ENCODE measurements around the gene CIB4. TPM values are rescaled to one million over a fixed set of nuclear protein-coding genes. Genes with fewer than 3 reads are reported as not detected.

The CIB4 gene
- total RNA-seq, 1 donor from 2014 or later: not detected

DNA sequence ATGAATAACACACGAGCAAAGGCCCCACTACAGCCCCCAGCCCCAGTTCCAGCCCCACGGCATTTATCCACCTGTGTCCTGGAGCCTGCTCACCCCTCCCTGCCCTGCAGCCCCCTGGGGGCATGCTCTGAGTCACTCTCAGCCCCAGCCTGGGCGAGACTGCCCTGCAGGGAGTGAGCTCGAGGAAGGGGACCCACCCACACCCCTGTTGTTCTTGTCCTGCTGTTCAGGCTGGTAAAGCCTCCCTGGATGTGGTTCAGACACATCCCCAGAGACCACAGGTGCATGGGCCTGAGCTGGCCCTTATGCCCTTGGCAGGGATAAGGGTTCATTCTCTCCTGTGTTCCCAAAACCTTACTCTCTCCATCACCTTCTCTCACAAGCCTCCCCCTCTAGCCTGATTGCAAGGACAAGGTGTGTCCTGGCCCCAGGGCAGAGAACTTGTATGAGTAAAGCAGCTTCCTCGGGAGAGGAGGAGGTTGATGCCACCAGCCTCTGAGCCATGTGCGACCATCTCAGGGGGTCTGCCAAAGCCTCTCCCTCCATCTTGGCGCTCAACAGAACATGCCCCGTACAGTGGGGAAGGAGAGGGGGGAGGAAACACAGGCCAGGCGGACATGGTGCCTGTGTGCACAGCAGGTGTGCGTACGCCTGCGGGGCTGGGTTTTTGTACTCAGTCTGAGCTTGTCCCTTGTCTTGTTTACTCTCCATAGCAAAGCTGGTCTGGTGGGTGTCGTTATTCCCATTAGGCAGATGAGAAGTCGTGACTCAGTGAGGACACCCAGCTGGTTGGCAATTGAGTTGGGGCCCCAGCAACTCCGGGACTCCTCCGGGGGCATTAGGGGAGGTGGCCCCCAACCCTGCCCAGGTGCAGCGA is 64.4 kb downstream of the CIB4 start:
- no peak for DNase-seq (ENCODE audit: low read depth)
- H3K4me3 ChIP-seq (ENCODE audit: low read depth, low read length): no peak overlapping the region
- TF ChIP-seq, protein P1, sequence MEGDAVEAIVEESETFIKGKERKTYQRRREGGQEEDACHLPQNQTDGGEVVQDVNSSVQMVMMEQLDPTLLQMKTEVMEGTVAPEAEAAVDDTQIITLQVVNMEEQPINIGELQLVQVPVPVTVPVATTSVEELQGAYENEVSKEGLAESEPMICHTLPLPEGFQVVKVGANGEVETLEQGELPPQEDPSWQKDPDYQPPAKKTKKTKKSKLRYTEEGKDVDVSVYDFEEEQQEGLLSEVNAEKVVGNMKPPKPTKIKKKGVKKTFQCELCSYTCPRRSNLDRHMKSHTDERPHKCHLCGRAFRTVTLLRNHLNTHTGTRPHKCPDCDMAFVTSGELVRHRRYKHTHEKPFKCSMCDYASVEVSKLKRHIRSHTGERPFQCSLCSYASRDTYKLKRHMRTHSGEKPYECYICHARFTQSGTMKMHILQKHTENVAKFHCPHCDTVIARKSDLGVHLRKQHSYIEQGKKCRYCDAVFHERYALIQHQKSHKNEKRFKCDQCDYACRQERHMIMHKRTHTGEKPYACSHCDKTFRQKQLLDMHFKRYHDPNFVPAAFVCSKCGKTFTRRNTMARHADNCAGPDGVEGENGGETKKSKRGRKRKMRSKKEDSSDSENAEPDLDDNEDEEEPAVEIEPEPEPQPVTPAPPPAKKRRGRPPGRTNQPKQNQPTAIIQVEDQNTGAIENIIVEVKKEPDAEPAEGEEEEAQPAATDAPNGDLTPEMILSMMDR (conservative IDR thresholded peaks at IDR 0.05; ENCODE audit: low read depth, low read length): no peak

DNA sequence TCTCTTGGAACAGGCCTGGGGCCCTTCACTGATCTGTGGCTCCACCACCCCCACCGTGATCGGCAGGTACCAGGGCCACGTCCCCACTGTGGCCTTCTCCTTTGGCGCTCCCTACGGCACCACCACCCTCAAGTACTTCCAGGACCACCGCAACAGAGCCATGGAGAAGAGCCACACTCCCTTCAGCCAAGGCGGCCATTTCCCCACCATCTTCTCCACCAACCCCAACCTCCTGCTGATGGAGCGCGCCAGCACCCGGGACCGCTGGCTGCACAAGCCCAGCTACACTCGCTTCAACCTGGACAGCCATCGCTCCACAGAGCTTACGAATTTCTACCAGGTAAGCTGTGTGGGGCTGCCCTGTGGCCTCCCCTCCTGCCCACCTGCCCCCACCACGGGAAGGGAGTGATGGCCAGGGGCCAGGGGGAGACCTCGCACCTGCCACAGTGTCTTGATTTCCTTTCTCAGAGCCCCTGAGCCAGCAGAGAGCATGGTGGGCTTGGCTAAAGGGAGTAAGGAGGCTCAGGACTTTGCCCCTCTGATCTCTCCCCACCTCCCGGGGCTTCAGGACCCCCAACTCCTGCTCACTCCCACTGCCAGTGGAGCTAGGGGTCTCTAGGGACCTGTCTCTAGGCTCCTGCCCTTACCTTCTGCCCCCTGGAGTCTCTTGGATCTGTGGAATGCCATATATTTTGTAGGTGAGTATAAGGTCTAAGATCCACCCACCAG is 65.2 kb downstream of the CIB4 start:
- TF ChIP-seq, protein P1 (conservative IDR thresholded peaks at IDR 0.05; ENCODE audit: low read depth, low read length): no peak
- no peak overlapping the region for H3K4me3 ChIP-seq (ENCODE audit: low read depth, low read length)
- no peak for DNase-seq (ENCODE audit: low read depth)

GRCh38 chr2:26574900-26575560 is 66.1 kb downstream of the CIB4 start:
- TF ChIP-seq, protein P1 (conservative IDR thresholded peaks at IDR 0.05; ENCODE audit: low read depth, low read length): no peak
- H3K4me3 ChIP-seq (ENCODE audit: low read depth, low read length): no peak overlapping the region
- no peak for DNase-seq (ENCODE audit: low read depth)

- TF ChIP-seq, protein P1 (conservative IDR thresholded peaks at IDR 0.05; ENCODE audit: low read depth, low read length): no peak
- no peak for DNase-seq (ENCODE audit: low read depth)
- H3K4me3 ChIP-seq (ENCODE audit: low read depth, low read length): no peak overlapping the region
Observed at GRCh38 chr2:26574066-26574899, 66.9 kb downstream of the CIB4 start.

DNA sequence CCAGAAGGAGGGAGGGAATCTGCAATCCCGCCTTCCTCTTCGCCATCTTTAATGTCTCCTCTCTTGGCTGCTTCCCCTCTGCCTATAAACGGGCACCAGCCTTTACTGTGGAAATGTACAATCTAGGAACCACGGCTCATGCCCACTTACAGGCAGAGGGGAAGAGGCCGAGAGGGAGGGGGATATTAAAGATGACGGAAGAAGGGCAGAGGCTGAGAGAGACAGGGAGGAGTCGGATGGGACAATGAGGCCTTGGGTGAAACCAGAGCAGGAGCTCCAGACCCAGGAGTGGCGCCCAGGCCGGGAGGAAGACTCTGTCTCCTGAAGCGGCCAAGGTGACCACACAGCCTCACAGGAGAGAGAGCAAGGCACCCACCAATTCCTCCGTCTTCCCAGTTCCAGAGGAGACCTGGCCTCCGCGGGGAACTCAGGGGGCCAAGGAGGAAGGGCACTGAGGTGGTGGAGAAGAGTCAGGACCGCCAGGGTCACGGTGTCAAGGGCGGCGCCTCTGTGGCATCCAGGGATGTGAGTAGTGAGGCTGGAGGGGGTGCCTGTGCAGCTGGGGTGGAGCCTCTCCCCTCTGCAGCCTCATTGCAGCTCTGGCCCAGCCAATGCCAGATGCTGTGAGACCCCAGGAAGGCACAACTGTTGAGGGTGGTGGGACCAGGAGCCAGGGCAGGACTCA is 67.8 kb downstream of the CIB4 start:
- no peak for DNase-seq (ENCODE audit: low read depth)
- TF ChIP-seq, protein P1 (conservative IDR thresholded peaks at IDR 0.05; ENCODE audit: low read depth, low read length): no peak
- H3K4me3 ChIP-seq (ENCODE audit: low read depth, low read length): no peak overlapping the region

GRCh38 chr2:26572591-26572990 is 68.6 kb downstream of the CIB4 start:
- no peak overlapping the region for H3K4me3 ChIP-seq (ENCODE audit: low read depth, low read length)
- TF ChIP-seq, protein P1 (conservative IDR thresholded peaks at IDR 0.05; ENCODE audit: low read depth, low read length): no peak
- DNase-seq (ENCODE audit: low read depth): no peak
